Esophagus (tissue), 2 donors: ENCODE measurements around the gene MRM3. TPM values are rescaled to one million over a fixed set of nuclear protein-coding genes. Genes with fewer than 3 reads are reported as not detected.
"Not testable (repeated sequence)": the region's sequence is repeated elsewhere in the genome, so short reads cannot be mapped to it uniquely, and the experiment has no call there.

Source experiments
- H3K27ac ChIP-seq, 2 donors: one replicate each; pipeline ENCODE4 v1.5.1; 2013; ENCODE audit warnings: low read depth in 2 of 2, mild to moderate bottlenecking in 2 of 2, inconsistent platforms in 1 of 2, low read length in 1 of 2, moderate library complexity in 1 of 2
- H3K27me3 ChIP-seq, 2 donors: one replicate each; pipeline ENCODE4 v1.6.1; 2013; ENCODE audit warnings: low read length in 2 of 2, control low read depth in 1 of 2, mild to moderate bottlenecking in 1 of 2; ENCODE audit not compliant: insufficient read depth in 2 of 2, control insufficient read depth in 1 of 2
- H3K36me3 ChIP-seq, 2 donors: one replicate each; pipeline ENCODE4 v1.6.1; 2013; ENCODE audit warnings: low read length in 1 of 2; ENCODE audit not compliant: control insufficient read depth in 2 of 2, insufficient read depth in 2 of 2
- H3K4me1 ChIP-seq, 2 donors: one replicate each; pipeline ENCODE4 v1.6.1; 2013; ENCODE audit warnings: low read length in 1 of 2; ENCODE audit not compliant: control insufficient read depth in 2 of 2, insufficient read depth in 2 of 2
- H3K4me3 ChIP-seq, 2 donors: one replicate each; pipeline ENCODE4 v1.5.1; 2013; ENCODE audit warnings: low read length in 2 of 2, mild to moderate bottlenecking in 2 of 2, low read depth in 1 of 2, moderate library complexity in 1 of 2
- H3K9me3 ChIP-seq, 2 donors: one replicate each; pipeline ENCODE4 v1.6.1; 2013; ENCODE audit warnings: mild to moderate bottlenecking in 2 of 2, low read depth in 1 of 2, low read length in 1 of 2, moderate library complexity in 1 of 2; ENCODE audit not compliant: control insufficient read depth in 2 of 2, insufficient read depth in 1 of 2
- WGBS, 2 donors: extraction: QIAGEN DNeasy Blood & Tissue Kit; methylation state at CpG; one replicate each; pipeline ENCODE4 v1.1.7; 2013; 5-methylcytosine and 5-hydroxymethylcytosine counted together
- polyA plus RNA-seq, 2 donors: library from polyadenylated mRNA; stranded (reverse); fragments of 200-250 nt; gene quantifications; one replicate each; pipeline ENCODE4 v1.2.3, GENCODE V29; 2013
- donor health status: healthy with polysubstance abuse.
- donor health status: Bipolar disorder and iron deficiency.

The MRM3 gene
- polyA plus RNA-seq, 2 donors: 7.6 to 14.6 TPM

DNA sequence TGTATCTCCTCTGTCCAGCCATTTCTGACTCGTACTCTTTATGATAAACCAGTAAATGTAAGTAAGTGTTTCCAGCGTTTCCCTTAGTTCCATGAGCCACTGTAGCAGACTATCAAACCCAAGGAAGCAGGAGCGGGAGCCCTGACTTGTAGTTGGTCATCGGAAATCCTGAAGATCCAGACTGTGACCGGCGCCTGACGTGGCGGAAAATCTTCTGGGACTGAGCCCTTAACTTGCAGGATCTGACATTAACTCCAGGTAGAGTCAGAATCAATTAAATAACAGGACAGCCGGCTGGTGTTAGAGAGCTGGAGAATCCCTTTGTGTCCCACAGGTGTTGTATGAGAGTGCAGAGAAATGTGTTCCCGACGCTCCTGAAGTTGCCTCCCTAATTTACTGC, 4.1 kb upstream of the MRM3 start:
- Histone ChIP-seq H3K27me3 (no peaks in the 10 kb centered on the region), H3K4me1 (peaks cover 0 to 2% of the 10 kb centered on the region in 2 donors), H3K9me3 (no peaks in the 10 kb centered on the region), H3K27ac (no peak overlapping the region), H3K4me3 (no peak overlapping the region), H3K36me3 (peaks cover 15 to 18% of the 10 kb centered on the region in 2 donors)
- 95% methylated on average over 11 of the region's 11 CpGs for WGBS, 2 donors

DNA sequence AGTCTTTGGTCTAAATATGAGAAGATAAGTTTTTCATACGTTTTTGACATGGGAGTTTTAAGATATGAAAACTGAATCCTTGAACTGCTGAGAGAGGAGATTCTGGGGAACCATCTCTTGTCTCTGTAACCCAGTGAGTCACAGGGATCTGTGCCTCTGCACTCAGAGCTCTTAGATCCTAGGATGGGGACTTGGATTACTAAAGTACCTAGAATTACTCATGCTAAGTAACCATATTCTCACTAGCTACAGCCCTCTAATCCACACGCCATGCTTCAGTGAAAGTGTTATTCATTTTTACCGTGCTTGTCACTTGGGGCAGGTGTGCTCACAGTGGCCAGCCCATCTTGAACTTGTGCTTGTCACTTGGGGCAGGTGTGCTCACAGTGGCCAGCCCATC, 2.0 kb downstream of the MRM3 start:
- peak overlapping the region in 1 of 2 donors; percentile 40 for H3K27ac ChIP-seq
- H3K4me3 ChIP-seq: no peak overlapping the region
- no peaks in the 10 kb centered on the region for H3K9me3 ChIP-seq
- H3K27me3 ChIP-seq: no peaks in the 10 kb centered on the region
- peaks cover 5 to 8% of the 10 kb centered on the region in 2 donors for H3K36me3 ChIP-seq
- 55 to 56% methylated on average over 3 of the region's 3 CpGs for WGBS, 2 donors
- H3K4me1 ChIP-seq: peaks cover 0 to 10% of the 10 kb centered on the region in 2 donors

DNA sequence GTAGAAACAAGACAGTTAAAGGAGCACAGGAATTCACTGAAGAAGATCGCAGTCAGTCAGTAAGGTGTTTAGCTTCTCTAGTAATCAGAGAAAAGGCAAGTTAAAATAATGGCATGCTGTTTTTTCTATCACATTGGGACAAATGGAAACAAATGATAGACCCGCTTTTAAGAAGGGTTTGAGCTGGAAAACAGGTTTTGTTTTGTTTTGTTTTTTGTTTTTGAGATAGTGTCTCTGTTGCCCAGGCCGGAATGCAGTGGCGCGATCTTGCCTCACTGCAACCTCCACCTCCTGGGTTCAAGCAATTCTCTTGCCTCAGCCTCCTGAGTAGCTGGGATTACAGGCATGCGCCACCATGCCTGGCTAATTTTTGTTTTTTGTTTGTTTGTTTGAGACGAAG, 3.7 kb downstream of the MRM3 start:
- peaks cover 0 to 14% of the 10 kb centered on the region in 2 donors for H3K4me1 ChIP-seq
- WGBS, 2 donors: 92 to 98% methylated on average over 7 of the region's 7 CpGs
- not testable (repeated sequence) for H3K4me3 ChIP-seq, H3K36me3 ChIP-seq, H3K27ac ChIP-seq, H3K27me3 ChIP-seq, H3K9me3 ChIP-seq

DNA sequence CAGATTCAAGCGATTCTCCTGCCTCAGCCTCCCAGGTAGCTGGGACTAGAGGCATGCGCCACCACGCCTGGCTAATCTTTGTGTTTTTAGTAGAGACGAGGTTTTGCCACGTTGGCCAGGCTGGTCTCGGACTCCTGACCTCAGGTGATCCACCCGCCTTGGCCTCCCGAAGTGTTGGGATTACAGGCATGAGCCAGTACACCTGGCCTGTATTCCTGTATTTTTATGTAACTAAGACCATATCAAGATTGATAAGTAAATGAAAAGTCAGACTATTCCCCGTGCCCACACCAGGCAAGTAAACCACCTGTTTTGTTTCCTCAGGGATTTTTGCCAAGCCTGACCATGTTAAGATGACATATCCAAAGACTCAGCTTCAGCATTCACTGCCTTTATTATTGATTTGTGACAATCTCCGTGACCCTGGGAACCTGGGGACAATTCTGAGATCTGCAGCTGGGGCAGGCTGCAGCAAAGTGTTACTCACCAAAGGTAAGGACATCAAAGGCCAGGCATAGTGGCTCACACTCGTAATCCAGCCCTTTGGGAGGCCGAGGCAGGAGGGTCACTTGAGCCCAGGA, 5.6 kb downstream of the MRM3 start:
- H3K27ac ChIP-seq: peak overlapping the region; percentile 8 to 52
- no peaks in the 10 kb centered on the region for H3K27me3 ChIP-seq
- peaks cover 5 to 15% of the 10 kb centered on the region in 2 donors for H3K36me3 ChIP-seq
- H3K9me3 ChIP-seq: no peaks in the 10 kb centered on the region
- no peak overlapping the region for H3K4me3 ChIP-seq
- WGBS, 2 donors: 73 to 88% methylated on average over 12 of the region's 12 CpGs
- H3K4me1 ChIP-seq: peaks cover 0 to 15% of the 10 kb centered on the region in 2 donors

DNA sequence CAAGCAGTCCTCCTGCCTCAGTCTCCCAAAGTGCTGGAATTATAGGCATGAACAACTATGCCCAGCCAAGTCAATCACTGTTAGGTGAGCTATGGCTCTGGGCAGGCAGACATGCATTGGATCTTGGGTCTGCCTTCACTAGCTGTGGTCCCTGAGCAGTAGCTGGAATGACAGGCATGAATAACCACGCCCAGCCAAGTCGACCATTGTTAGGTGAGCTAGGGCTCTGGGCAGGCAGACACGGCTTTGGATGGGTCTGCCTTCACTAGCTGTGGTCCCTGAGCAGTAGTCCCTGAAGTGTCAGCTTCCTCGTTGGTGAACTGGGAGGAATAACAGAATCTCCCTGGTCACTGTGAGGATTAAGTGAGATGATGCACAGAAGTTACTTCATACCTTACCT, 6.4 kb downstream of the MRM3 start:
- Histone ChIP-seq H3K27ac (peak overlapping the region; percentile 86 to 97), H3K27me3 (no peaks in the 10 kb centered on the region), H3K4me3 (no peak overlapping the region), H3K9me3 (no peaks in the 10 kb centered on the region), H3K36me3 (peaks cover 5 to 15% of the 10 kb centered on the region in 2 donors), H3K4me1 (peaks cover 0 to 9% of the 10 kb centered on the region in 2 donors)
- WGBS, 2 donors: 68 to 80% methylated on average over 4 of the region's 4 CpGs

DNA sequence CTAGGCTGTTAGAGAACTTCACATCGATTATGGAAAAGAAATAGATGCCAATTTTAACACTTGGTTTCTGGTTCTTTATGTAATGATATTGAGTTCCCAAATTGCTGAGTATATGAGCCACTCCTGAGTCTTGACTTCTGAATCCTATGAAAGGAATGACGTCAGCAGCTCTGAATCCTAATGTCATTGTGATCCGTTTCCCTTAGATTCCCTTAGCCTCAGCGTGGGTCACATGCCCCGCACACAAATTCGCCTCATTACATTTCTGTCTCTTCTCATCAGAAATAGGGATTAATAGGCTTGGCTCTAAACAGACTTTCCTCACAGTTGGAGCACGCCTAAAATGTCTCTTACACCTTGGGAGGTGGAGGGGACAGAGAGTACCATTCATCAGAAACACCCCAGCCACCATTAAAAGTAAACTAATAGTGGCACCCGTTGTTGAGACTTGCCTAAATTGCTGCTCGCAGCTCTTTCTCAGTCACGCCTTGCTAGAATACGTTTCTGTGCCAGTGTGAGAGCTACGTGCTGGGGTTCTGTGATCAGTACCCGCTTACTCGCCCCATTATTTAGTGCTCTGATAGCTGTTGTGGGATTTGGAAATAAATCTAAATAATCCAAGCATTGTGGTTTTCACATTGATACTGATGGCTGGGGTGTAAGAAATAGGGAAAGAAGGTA, 7.1 kb downstream of the MRM3 start:
- no peaks in the 10 kb centered on the region for H3K27me3 ChIP-seq
- no peak overlapping the region for H3K4me3 ChIP-seq
- WGBS, 2 donors: 55 to 61% methylated on average over 14 of the region's 14 CpGs
- peak overlapping the region; percentile 86 to 97 for H3K27ac ChIP-seq
- H3K9me3 ChIP-seq: no peaks in the 10 kb centered on the region
- H3K36me3 ChIP-seq: peaks cover 5 to 15% of the 10 kb centered on the region in 2 donors
- peaks cover 0 to 9% of the 10 kb centered on the region in 2 donors for H3K4me1 ChIP-seq

DNA sequence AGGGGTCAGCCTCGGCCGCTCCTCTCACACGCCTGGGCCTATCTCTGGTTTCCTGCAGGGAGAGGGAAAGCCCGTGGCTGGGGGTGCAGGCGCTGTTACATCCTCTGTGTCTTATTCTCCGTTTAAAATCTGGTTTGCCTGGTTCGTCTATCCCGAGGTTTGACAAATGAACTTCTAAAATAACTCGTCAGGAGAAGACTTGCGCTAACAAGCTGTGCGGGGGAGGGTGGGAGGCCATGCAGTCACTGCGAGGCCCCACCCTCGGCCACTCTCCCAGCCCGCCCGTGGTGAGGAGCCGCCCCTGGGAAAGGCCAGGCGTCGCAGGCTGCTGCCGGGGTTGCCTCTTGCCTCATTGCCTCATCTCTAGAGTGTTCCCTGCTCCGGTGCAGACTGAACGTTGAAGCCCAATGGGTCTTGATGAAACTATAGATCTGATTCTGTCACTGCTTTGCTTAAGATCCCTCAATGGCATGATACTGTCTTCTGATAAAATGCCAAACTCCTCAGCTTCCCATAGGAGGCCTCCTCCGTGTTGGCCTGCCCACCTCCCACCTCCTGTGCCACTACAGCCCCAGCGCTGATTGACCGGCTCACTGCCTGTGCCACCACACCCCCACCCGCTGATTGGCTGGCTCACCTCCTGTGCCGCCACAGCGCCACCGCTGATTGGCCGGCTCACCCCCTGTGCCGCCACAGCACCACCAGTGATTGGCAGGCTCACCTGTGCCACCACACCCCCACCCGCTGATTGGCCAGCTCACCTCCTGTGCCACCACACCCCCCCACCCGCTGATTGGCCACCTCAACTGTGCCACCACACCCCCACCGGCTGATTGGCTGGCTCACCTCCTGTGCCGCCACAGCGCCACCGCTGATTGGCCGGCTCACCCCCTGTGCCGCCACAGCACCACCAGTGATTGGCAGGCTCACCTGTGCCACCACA, 8.0 kb downstream of the MRM3 start:
- H3K36me3 ChIP-seq: peaks cover 5 to 15% of the 10 kb centered on the region in 2 donors
- not testable (repeated sequence) for H3K27me3 ChIP-seq, H3K4me1 ChIP-seq, H3K9me3 ChIP-seq
- WGBS, 2 donors: 38 to 49% methylated on average over 31 to 38 of the region's 38 CpGs
- peak overlapping the region in 1 of 2 donors; percentile 9 for H3K4me3 ChIP-seq
- H3K27ac ChIP-seq: peak overlapping the region; percentile 86 to 97

DNA sequence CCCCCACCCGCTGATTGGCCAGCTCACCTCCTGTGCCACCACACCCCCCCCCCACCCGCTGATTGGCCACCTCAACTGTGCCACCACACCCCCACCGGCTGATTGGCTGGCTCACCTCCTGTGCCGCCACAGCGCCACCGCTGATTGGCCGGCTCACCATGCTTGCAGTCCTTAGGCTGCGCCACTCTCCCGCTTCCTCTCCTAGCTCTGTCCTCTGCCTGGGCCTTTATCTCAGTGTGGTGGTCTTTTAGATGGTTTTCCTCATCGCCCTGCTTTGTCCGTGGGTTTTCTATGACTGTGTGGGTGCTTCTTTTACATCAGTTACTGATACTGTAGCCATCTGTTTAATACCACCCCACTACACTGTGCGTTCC, 8.7 kb downstream of the MRM3 start:
- H3K27ac ChIP-seq: peak overlapping the region; percentile 10 to 84
- H3K4me1 ChIP-seq, H3K9me3 ChIP-seq, H3K4me3 ChIP-seq, H3K27me3 ChIP-seq: not testable (repeated sequence)
- 62 to 69% methylated on average over 9 to 10 of the region's 12 CpGs for WGBS, 2 donors
- peaks cover 5 to 15% of the 10 kb centered on the region in 2 donors for H3K36me3 ChIP-seq

DNA sequence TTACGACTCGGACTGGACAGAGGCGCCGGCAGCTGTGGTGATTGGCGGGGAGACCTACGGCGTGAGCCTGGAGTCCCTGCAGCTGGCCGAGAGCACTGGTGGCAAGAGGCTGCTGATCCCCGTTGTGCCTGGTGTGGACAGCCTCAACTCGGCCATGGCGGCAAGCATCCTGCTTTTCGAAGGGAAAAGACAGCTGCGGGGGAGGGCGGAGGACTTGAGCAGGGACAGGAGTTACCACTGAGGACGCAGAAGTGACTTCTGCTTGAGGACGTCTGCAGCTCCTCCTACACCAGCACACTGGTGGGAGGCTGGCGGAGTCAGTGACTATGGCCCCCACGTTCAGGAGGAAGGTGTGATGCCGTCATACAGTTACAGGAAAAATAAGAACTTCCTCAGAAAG, 9.7 kb downstream of the MRM3 start:
- Histone ChIP-seq H3K27me3 (no peaks in the 10 kb centered on the region), H3K4me3 (no peak overlapping the region), H3K36me3 (peaks cover 5 to 17% of the 10 kb centered on the region in 2 donors), H3K9me3 (no peaks in the 10 kb centered on the region), H3K4me1 (peaks cover 0 to 9% of the 10 kb centered on the region in 2 donors), H3K27ac (peak overlapping the region; percentile 36 to 91)
- 85 to 88% methylated on average over 19 of the region's 19 CpGs for WGBS, 2 donors
